Measurements from ENCODE around the gene CHURC1.
A peak's percentile ranks its signal among the peaks of the same experiment; 100 is the strongest.

The CHURC1 gene

GRCh38 chr14:64914237-64915028 is at the start of gene CHURC1:
TSS of gene CHURC1 (plus strand) at chr14:64914455. CDS start at chr14:64914496, 41 bp downstream.
- peak within 1 kb of the TSS; percentile 88 for H3K4me3 Mint-ChIP-seq
- peak within 1 kb of the TSS; percentile 94 for H3K27ac Mint-ChIP-seq
- H3K9me3 Mint-ChIP-seq = no peaks in the 10 kb centered on the region
- peaks cover 56% of the 10 kb centered on the region for H3K4me1 Mint-ChIP-seq
- H3K27me3 Mint-ChIP-seq = no peaks in the 10 kb centered on the region
- peak; percentile 97 for DNase-seq
- ATAC-seq = peak; percentile 99
- H3K36me3 Mint-ChIP-seq (ENCODE audit: low read depth) = peaks cover 23% of the 10 kb centered on the region

- H3K4me1 Mint-ChIP-seq = no peaks in the 10 kb centered on the region
- no peak for DNase-seq
Observed at GRCh38 chr14:64865109-64865508, 49.1 kb upstream of the CHURC1 start.

GRCh38 chr14:64865992-64866391 is 48.3 kb upstream of the CHURC1 start:
- Mint-ChIP-seq H3K9me3 (no peaks in the 10 kb centered on the region), H3K27ac (no peak overlapping the region), H3K36me3 (ENCODE audit: low read depth) (no peaks in the 10 kb centered on the region), H3K4me3 (no peak overlapping the region), H3K27me3 (peaks cover 22% of the 10 kb centered on the region), H3K4me1 (no peaks in the 10 kb centered on the region)
- DNase-seq (no peak), ATAC-seq (no peak)

More at GRCh38 chr14:64865109-64865508, 49.1 kb upstream of the CHURC1 start:
- Mint-ChIP-seq H3K4me3 (no peak overlapping the region), H3K27me3 (peaks cover 17% of the 10 kb centered on the region), H3K27ac (no peak overlapping the region), H3K36me3 (ENCODE audit: low read depth) (no peaks in the 10 kb centered on the region), H3K9me3 (no peaks in the 10 kb centered on the region)
- ATAC-seq = no peak

GRCh38 chr14:64867182-64867581 is 47.1 kb upstream of the CHURC1 start:
- no peak for ATAC-seq
- peaks cover 24% of the 10 kb centered on the region for H3K27me3 Mint-ChIP-seq

GRCh38 chr14:64868379-64868778 is 45.9 kb upstream of the CHURC1 start:
- Mint-ChIP-seq H3K9me3 (peaks cover 13% of the 10 kb centered on the region), H3K27ac (no peak overlapping the region), H3K36me3 (ENCODE audit: low read depth) (no peaks in the 10 kb centered on the region), H3K4me3 (no peak overlapping the region), H3K4me1 (no peaks in the 10 kb centered on the region), H3K27me3 (peaks cover 27% of the 10 kb centered on the region)
- DNase-seq (no peak), ATAC-seq (no peak)

More at GRCh38 chr14:64867182-64867581, 47.1 kb upstream of the CHURC1 start:
- DNase-seq = no peak
- H3K27ac Mint-ChIP-seq = no peak overlapping the region
- H3K9me3 Mint-ChIP-seq = peaks cover 2% of the 10 kb centered on the region
- no peak overlapping the region for H3K4me3 Mint-ChIP-seq
- H3K4me1 Mint-ChIP-seq = no peaks in the 10 kb centered on the region
- H3K36me3 Mint-ChIP-seq (ENCODE audit: low read depth) = no peaks in the 10 kb centered on the region

GRCh38 chr14:64868841-64869240 is 45.4 kb upstream of the CHURC1 start:
- DNase-seq = no peak
- peaks cover 13% of the 10 kb centered on the region for H3K9me3 Mint-ChIP-seq
- no peaks in the 10 kb centered on the region for H3K36me3 Mint-ChIP-seq (ENCODE audit: low read depth)
- H3K27ac Mint-ChIP-seq = no peak overlapping the region
- no peak overlapping the region for H3K4me3 Mint-ChIP-seq
- no peak for ATAC-seq
- H3K27me3 Mint-ChIP-seq = peaks cover 25% of the 10 kb centered on the region
- H3K4me1 Mint-ChIP-seq = no peaks in the 10 kb centered on the region

- Mint-ChIP-seq H3K27me3 (peaks cover 25% of the 10 kb centered on the region), H3K27ac (no peak overlapping the region)
- ATAC-seq = no peak
Observed at GRCh38 chr14:64870160-64870559, 44.1 kb upstream of the CHURC1 start.

GRCh38 chr14:64871344-64871743 is 42.9 kb upstream of the CHURC1 start:
- no peak for DNase-seq
- H3K27ac Mint-ChIP-seq = no peak overlapping the region
- no peak overlapping the region for H3K4me3 Mint-ChIP-seq
- peaks cover 27% of the 10 kb centered on the region for H3K27me3 Mint-ChIP-seq
- H3K4me1 Mint-ChIP-seq = no peaks in the 10 kb centered on the region
- H3K36me3 Mint-ChIP-seq (ENCODE audit: low read depth) = no peaks in the 10 kb centered on the region
- no peak for ATAC-seq
- peaks cover 13% of the 10 kb centered on the region for H3K9me3 Mint-ChIP-seq

More at GRCh38 chr14:64870160-64870559, 44.1 kb upstream of the CHURC1 start:
- Mint-ChIP-seq H3K36me3 (ENCODE audit: low read depth) (no peaks in the 10 kb centered on the region), H3K9me3 (peaks cover 13% of the 10 kb centered on the region), H3K4me3 (no peak overlapping the region), H3K4me1 (no peaks in the 10 kb centered on the region)
- no peak for DNase-seq

GRCh38 chr14:64873506-64874219 is 40.6 kb upstream of the CHURC1 start:
- ATAC-seq = no peak
- Mint-ChIP-seq H3K4me3 (no peak overlapping the region), H3K4me1 (no peaks in the 10 kb centered on the region), H3K36me3 (ENCODE audit: low read depth) (no peaks in the 10 kb centered on the region), H3K27me3 (peaks cover 35% of the 10 kb centered on the region), H3K27ac (no peak overlapping the region), H3K9me3 (peaks cover 13% of the 10 kb centered on the region)
- no peak for DNase-seq

- H3K4me3 Mint-ChIP-seq = no peak overlapping the region
- peaks cover 33% of the 10 kb centered on the region for H3K27me3 Mint-ChIP-seq
- DNase-seq = no peak
- peaks cover 13% of the 10 kb centered on the region for H3K9me3 Mint-ChIP-seq
- no peaks in the 10 kb centered on the region for H3K36me3 Mint-ChIP-seq (ENCODE audit: low read depth)
- no peak for ATAC-seq
- no peaks in the 10 kb centered on the region for H3K4me1 Mint-ChIP-seq
- H3K27ac Mint-ChIP-seq = no peak overlapping the region
Observed at GRCh38 chr14:64875350-64875749, 38.9 kb upstream of the CHURC1 start.

- Mint-ChIP-seq H3K9me3 (peaks cover 4% of the 10 kb centered on the region), H3K27ac (no peak overlapping the region), H3K36me3 (ENCODE audit: low read depth) (no peaks in the 10 kb centered on the region), H3K4me3 (no peak overlapping the region), H3K4me1 (peaks cover 4% of the 10 kb centered on the region), H3K27me3 (peaks cover 40% of the 10 kb centered on the region)
- ATAC-seq (no peak), DNase-seq (no peak)
Observed at GRCh38 chr14:64877846-64878245, 36.4 kb upstream of the CHURC1 start.

- H3K4me1 Mint-ChIP-seq = peaks cover 4% of the 10 kb centered on the region
- ATAC-seq (no peak), DNase-seq (peak; percentile 2)
- no peaks in the 10 kb centered on the region for H3K36me3 Mint-ChIP-seq (ENCODE audit: low read depth)
- peaks cover 46% of the 10 kb centered on the region for H3K27me3 Mint-ChIP-seq
- H3K4me3 Mint-ChIP-seq = peak overlapping the region; percentile 58
- no peaks in the 10 kb centered on the region for H3K9me3 Mint-ChIP-seq
- no peak overlapping the region for H3K27ac Mint-ChIP-seq
Observed at GRCh38 chr14:64878837-64879634, 35.2 kb upstream of the CHURC1 start.

GRCh38 chr14:64879635-64880220 is 34.5 kb upstream of the CHURC1 start, which contains the start of gene SPTB:
TSS of gene SPTB (minus strand) at chr14:64879907. CDS start at chr14:64823094, 56,813 bp downstream.
- Mint-ChIP-seq H3K4me3 (peak within 1 kb of the TSS; percentile 79), H3K27ac (no peak within 1 kb of the TSS), H3K36me3 (ENCODE audit: low read depth) (no peaks in the 10 kb centered on the region), H3K27me3 (peaks cover 50% of the 10 kb centered on the region), H3K9me3 (no peaks in the 10 kb centered on the region), H3K4me1 (peaks cover 4% of the 10 kb centered on the region)
- DNase-seq = peak; percentile 67
- peak; percentile 68 for ATAC-seq

All from activated naive CD8-positive, alpha-beta T cell treated with anti-CD3 and anti-CD28 coated beads, Interleukin-2, amount 50 U/mL, for 24 hours (primary cell).